H1 (cell line): ENCODE measurements around the gene PNMA1. TPM values are rescaled to one million over a fixed set of nuclear protein-coding genes. Genes with fewer than 3 reads are reported as not detected.

Experiments
- CTCF ChIA-PET: fragments of 300-600 bp; sonication (Branson Sonifier 250); formaldehyde crosslinking; loops from one replicate; lab custom pipeline; 2021; ENCODE audit not compliant: partially characterized antibody; lab: Charles Lee
- POLR2A ChIA-PET: fragments of 300-600 bp; sonication (Branson Sonifier 250); formaldehyde crosslinking; loops from one replicate; lab custom pipeline; 2021; ENCODE audit warnings: inconsistent platforms; ENCODE audit not compliant: partially characterized antibody; lab: Charles Lee
- DNase-seq, 2 experiments: peaks; one replicate each; pipeline versions ENCODE4 v3.0.0 to v3.0.0-alpha.2; 2010 to 2022; ENCODE audit warnings: low spot score in 2 of 2, low read depth in 1 of 2, mixed read lengths in 1 of 2
- FAIRE-seq: peaks from 2 replicates; lab custom pipeline; 2011; peaks lifted over from hg19 to GRCh38; lab: Jason Lieb, UNC
- H2AFZ ChIP-seq: 2 replicates; pipeline ENCODE4 v1.8.1; 2012; ENCODE audit warnings: low read length, inconsistent platforms
- H2AK5ac ChIP-seq: 2 replicates; pipeline ENCODE4 v1.6.1; 2013; ENCODE audit warnings: low read depth, low read length
- H2BK120ac ChIP-seq: replicated peaks from 2 replicates; pipeline ENCODE3; 2013; ENCODE audit warnings: low read depth, low read length, inconsistent platforms
- H2BK12ac ChIP-seq: 2 replicates; pipeline ENCODE4 v1.6.1; 2013; ENCODE audit warnings: low read depth, low read length
- H2BK15ac ChIP-seq: 2 replicates; pipeline ENCODE4 v1.6.1; 2013; ENCODE audit warnings: low read length
- H2BK20ac ChIP-seq: 2 replicates; pipeline ENCODE4 v1.6.1; 2013; ENCODE audit warnings: low read length
- H2BK5ac ChIP-seq: 2 replicates; pipeline ENCODE4 v1.6.1; 2013; ENCODE audit warnings: low read depth, low read length
- H3K14ac ChIP-seq: 2 replicates; pipeline ENCODE4 v1.6.1; 2013; ENCODE audit warnings: inconsistent platforms; ENCODE audit not compliant: insufficient read length
- H3K18ac ChIP-seq: 2 replicates; pipeline ENCODE4 v1.6.1; 2013; ENCODE audit warnings: low read length; ENCODE audit errors: extremely low read depth
- H3K23ac ChIP-seq: 2 replicates; pipeline ENCODE4 v1.6.1; 2013; ENCODE audit warnings: inconsistent platforms; ENCODE audit not compliant: insufficient read length
- H3K23me2 ChIP-seq: 2 replicates; pipeline ENCODE4 v1.6.1; 2013; ENCODE audit warnings: low read depth, low read length
- H3K27ac ChIP-seq: 2 replicates; pipeline ENCODE4 v1.6.1; 2011; ENCODE audit warnings: low read depth, low read length, inconsistent platforms
- H3K27me3 ChIP-seq, 4 experiments: replicated peaks in 1 of 4; 1 replicate in 1 of 4; 2 replicates in 3 of 4; pipeline versions ENCODE4 v1.6.1 to v1.8.1; 2011 to 2013; ENCODE audit warnings: low read length in 3 of 4, mild to moderate bottlenecking in 3 of 4, inconsistent platforms in 2 of 4, mixed read lengths in 2 of 4, moderate library complexity in 1 of 4; ENCODE audit not compliant: control insufficient read depth in 3 of 4, insufficient read depth in 3 of 4; ENCODE audit errors: extremely low read depth in 1 of 4
- H3K36me3 ChIP-seq, 4 experiments: 2 replicates each; pipeline versions ENCODE4 v1.6.1 to v1.8.1; 2011 to 2013; ENCODE audit warnings: mild to moderate bottlenecking in 4 of 4, low read length in 3 of 4, moderate library complexity in 2 of 4, control low read depth in 1 of 4, inconsistent platforms in 1 of 4; ENCODE audit not compliant: insufficient read depth in 4 of 4, control insufficient read depth in 2 of 4
- H3K4ac ChIP-seq: replicated peaks from 2 replicates; pipeline ENCODE3; 2013; ENCODE audit warnings: low read length, low read depth, mixed read lengths, inconsistent platforms; ENCODE audit not compliant: insufficient read length
- H3K4me1 ChIP-seq, 4 experiments: replicated peaks in 1 of 4; 1 replicate in 1 of 4; 2 replicates in 3 of 4; pipeline versions ENCODE4 v1.6.1 to v1.8.1; 2011 to 2013; ENCODE audit warnings: low read length in 3 of 4, inconsistent platforms in 2 of 4, mixed read lengths in 1 of 4; ENCODE audit not compliant: insufficient read depth in 4 of 4, control insufficient read depth in 3 of 4
- H3K4me2 ChIP-seq, 2 experiments: 2 replicates each; pipeline versions ENCODE4 v1.6.1 to v1.8.1; 2011 to 2013; ENCODE audit warnings: low read depth in 2 of 2, low read length in 2 of 2, control low read depth in 1 of 2, inconsistent platforms in 1 of 2, mild to moderate bottlenecking in 1 of 2; ENCODE audit not compliant: insufficient read depth in 1 of 2
- H3K4me3 ChIP-seq, 4 experiments: fragments of 200-600, 300-600 bp in 1 of 4; sonication (generic), shearing (Covaris generic), sonication (Bioruptor Twin) in 1 of 4; 2 replicates each; pipeline versions ENCODE4 v1.5.1 to v1.8.1; 2011 to 2016; ENCODE audit warnings: low read length in 4 of 4, low read depth in 3 of 4, control low read depth in 2 of 4, inconsistent platforms in 2 of 4, mild to moderate bottlenecking in 2 of 4, mixed read lengths in 1 of 4, moderate library complexity in 1 of 4; ENCODE audit not compliant: insufficient read depth in 2 of 4; ENCODE audit errors: extremely low read depth in 1 of 4
- H3K56ac ChIP-seq: replicated peaks from 2 replicates; pipeline ENCODE3; 2013; ENCODE audit warnings: low read depth, mild to moderate bottlenecking, mixed read lengths, low read length, inconsistent platforms; ENCODE audit not compliant: insufficient read length
- H3K79me1 ChIP-seq: 2 replicates; pipeline ENCODE4 v1.6.1; 2013; ENCODE audit warnings: low read depth, low read length, control low read depth
- H3K79me2 ChIP-seq, 2 experiments: 2 replicates each; pipeline versions ENCODE4 v1.6.1 to v1.8.1; 2012 to 2013; ENCODE audit warnings: low read length in 2 of 2, mild to moderate bottlenecking in 2 of 2, inconsistent platforms in 1 of 2; ENCODE audit not compliant: insufficient read depth in 2 of 2, control insufficient read depth in 1 of 2
- H3K9ac ChIP-seq, 4 experiments: replicated peaks in 1 of 4; 1 replicate in 1 of 4; 2 replicates in 3 of 4; pipeline versions ENCODE4 v1.6.1 to v1.8.1; 2011 to 2013; ENCODE audit warnings: low read depth in 3 of 4, low read length in 3 of 4, control low read depth in 2 of 4, mild to moderate bottlenecking in 2 of 4, moderate library complexity in 2 of 4, inconsistent platforms in 1 of 4; ENCODE audit errors: extremely low read depth in 1 of 4
- H3K9me3 ChIP-seq, 2 experiments: 2 replicates each; pipeline versions ENCODE4 v1.6.1 to v1.8.1; 2012 to 2013; ENCODE audit warnings: mild to moderate bottlenecking in 2 of 2, moderate library complexity in 2 of 2, control low read depth in 1 of 2, inconsistent platforms in 1 of 2, low read depth in 1 of 2, low read length in 1 of 2, mixed read lengths in 1 of 2; ENCODE audit not compliant: insufficient read depth in 2 of 2
- H4K20me1 ChIP-seq, 2 experiments: replicated peaks in 1 of 2; 2 replicates each; pipeline versions ENCODE3 to v1.8.1; 2011 to 2013; ENCODE audit warnings: inconsistent platforms in 2 of 2, low read length in 2 of 2, mild to moderate bottlenecking in 1 of 2; ENCODE audit not compliant: insufficient read depth in 2 of 2, control insufficient read depth in 1 of 2
- H4K5ac ChIP-seq: 2 replicates; pipeline ENCODE4 v1.6.1; 2013; ENCODE audit warnings: low read length, low read depth, mixed read lengths, inconsistent platforms; ENCODE audit not compliant: insufficient read length
- H4K8ac ChIP-seq: 2 replicates; pipeline ENCODE4 v1.8.0; 2013; ENCODE audit warnings: mild to moderate bottlenecking, moderate library complexity, low read length, inconsistent platforms; ENCODE audit not compliant: insufficient read depth; ENCODE audit errors: extremely low read depth
- H4K91ac ChIP-seq: replicated peaks from 2 replicates; pipeline ENCODE3; 2013; ENCODE audit warnings: low read length, mixed read lengths, inconsistent platforms; ENCODE audit not compliant: insufficient read length
- CTBP2 ChIP-seq: IDR thresholded peaks from 2 replicates; pipeline ENCODE4 v1.7.0; 2011; ENCODE audit warnings: borderline replicate concordance, mild to moderate bottlenecking, moderate library complexity, mixed read lengths, low read length; ENCODE audit not compliant: insufficient read depth, insufficient read length
- KDM5A ChIP-seq: fragments of 200-600 bp; IDR thresholded peaks from 2 replicates; pipeline ENCODE4 v1.7.1; 2012; ENCODE audit warnings: mild to moderate bottlenecking, low read length, inconsistent platforms, mixed read lengths
- RFX5 ChIP-seq: IDR thresholded peaks from 2 replicates; pipeline ENCODE4 v1.6.1; 2011; ENCODE audit warnings: low read depth, low read length, improper control_type of control experiment, borderline replicate concordance
- WGBS, 2 experiments: shearing (Covaris generic) in 1 of 2; methylation state at CpG; one replicate each; pipeline versions ENCODE4 v1.1.6 to v1.1.7; 2013 to 2015; ENCODE audit warnings: low lambda C conversion rate in 2 of 2, mixed read lengths in 2 of 2, inconsistent platforms in 1 of 2, low coverage in 1 of 2, missing lambda C conversion rate in 1 of 2; ENCODE audit not compliant: insufficient replicate concordance in 2 of 2, insufficient coverage in 1 of 2, insufficient read length in 1 of 2; ENCODE audit errors: extremely low coverage in 1 of 2, missing lambda C conversion rate in 1 of 2; 5-methylcytosine and 5-hydroxymethylcytosine counted together
- polyA plus RNA-seq, 7 experiments: library from polyadenylated mRNA; depleted of rRNA in 3 of 7; stranded (reverse) in 5 of 7; unstranded in 2 of 7; fragments of >200 nt in 5 of 7; fragments of 200-250 nt in 2 of 7; gene quantifications; 1 replicate in 5 of 7; 2 replicates in 1 of 7; 4 replicates in 1 of 7; pipeline versions ENCODE4 v1.2.1 to v1.2.3, GENCODE V29; 2011 to 2013; ENCODE audit warnings: missing spikeins in 2 of 7, mixed read lengths in 2 of 7
- total RNA-seq: library from RNA; stranded (reverse); fragmentation: NEBNext Ultra II Directional; extraction: Animal tissue kit (Norgen Biotek cat#: 25700); gene quantifications from 2 replicates; pipeline ENCODE4 v1.2.1, GENCODE V29; 2021

Gene PNMA1
- total and polyA plus RNA-seq, 2 of the 8 experiments (the other 6 are each of a cell fraction or from before 2014, with no cell fraction given): 15.8 to 52.7 TPM

DNA sequence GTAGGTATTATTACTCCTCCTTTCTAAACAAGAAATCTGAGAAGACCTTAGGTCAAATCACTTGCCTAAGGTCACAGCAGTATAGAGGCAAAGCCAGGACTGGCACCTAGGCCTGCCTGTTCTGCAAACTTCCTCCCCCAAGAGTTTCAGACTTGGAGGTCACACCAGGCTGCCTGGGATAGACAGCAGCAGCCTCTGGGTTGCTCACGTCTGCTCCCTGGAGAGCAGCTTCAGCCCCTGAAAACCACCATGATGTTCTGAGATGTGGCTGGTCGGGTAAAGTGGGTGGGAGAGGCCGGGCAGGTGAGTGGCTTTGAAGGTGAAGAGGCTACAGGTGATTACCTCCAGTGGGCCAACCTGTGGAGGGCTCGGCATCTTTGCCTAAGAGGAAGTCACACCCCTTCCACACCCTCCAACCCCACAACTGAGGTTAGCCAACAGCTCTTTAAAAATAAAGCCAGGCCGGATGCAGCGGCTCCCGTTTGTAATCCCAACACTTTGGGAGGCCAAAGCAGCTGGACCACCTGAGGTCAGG lies 37.0 kb upstream of the PNMA1 start:
- Histone ChIP-seq H3K14ac (no peak overlapping the region), H2AFZ (no peak overlapping the region), H3K4me2 (no peak overlapping the region), H4K8ac (no peak overlapping the region), H3K27me3 (no peaks in the 10 kb centered on the region), H3K36me3 (no peaks in the 10 kb centered on the region), H3K4me3 (no peak overlapping the region), H3K23ac (no peak overlapping the region), H2BK12ac (no peak overlapping the region), H3K9me3 (no peaks in the 10 kb centered on the region), H3K4ac (no peak overlapping the region), H4K20me1 (peaks cover 14 to 15% of the 10 kb centered on the region in 2 experiments), H4K5ac (no peak overlapping the region), H3K4me1 (peaks cover 11 to 30% (median 15%) of the 10 kb centered on the region in 4 experiments), H3K56ac (no peak overlapping the region), H2BK5ac (no peak overlapping the region), H3K79me1 (peaks cover 17% of the 10 kb centered on the region), H4K91ac (no peak overlapping the region), H3K18ac (no peak overlapping the region), H2BK20ac (no peak overlapping the region), H2AK5ac (no peak overlapping the region), H3K27ac (no peak overlapping the region), H2BK120ac (no peak overlapping the region), H2BK15ac (no peak overlapping the region), H3K23me2 (no peaks in the 10 kb centered on the region), H3K79me2 (peaks cover 0 to 50% of the 10 kb centered on the region in 2 experiments; a peak in 3 of 4 replicates), H3K9ac (no peak overlapping the region)
- WGBS, 2 experiments: 93% methylated on average over 7 of the region's 7 CpGs; no CpG with 5 or more reads in 1 of the 2 experiments
- ChIA-PET CTCF (interaction anchor here (0.8 to 12.5 kb wide), 7 partner anchors 9 to 184 kb away, joined by 3 to 198 read pairs (median 6); no protein-coding TSS in a partner anchor), POLR2A (interaction anchor here (1.1 kb wide), 1 partner anchor 9 kb away, joined by 4 read pairs; a partner anchor contains a TSS)
- TF ChIP-seq KDM5A: no peak
- TF ChIP-seq RFX5: no peak
- TF ChIP-seq CTBP2: no peak
- no peak for FAIRE-seq
- no peak for DNase-seq
